ENCODE data around the gene IGLL5.

DNA sequence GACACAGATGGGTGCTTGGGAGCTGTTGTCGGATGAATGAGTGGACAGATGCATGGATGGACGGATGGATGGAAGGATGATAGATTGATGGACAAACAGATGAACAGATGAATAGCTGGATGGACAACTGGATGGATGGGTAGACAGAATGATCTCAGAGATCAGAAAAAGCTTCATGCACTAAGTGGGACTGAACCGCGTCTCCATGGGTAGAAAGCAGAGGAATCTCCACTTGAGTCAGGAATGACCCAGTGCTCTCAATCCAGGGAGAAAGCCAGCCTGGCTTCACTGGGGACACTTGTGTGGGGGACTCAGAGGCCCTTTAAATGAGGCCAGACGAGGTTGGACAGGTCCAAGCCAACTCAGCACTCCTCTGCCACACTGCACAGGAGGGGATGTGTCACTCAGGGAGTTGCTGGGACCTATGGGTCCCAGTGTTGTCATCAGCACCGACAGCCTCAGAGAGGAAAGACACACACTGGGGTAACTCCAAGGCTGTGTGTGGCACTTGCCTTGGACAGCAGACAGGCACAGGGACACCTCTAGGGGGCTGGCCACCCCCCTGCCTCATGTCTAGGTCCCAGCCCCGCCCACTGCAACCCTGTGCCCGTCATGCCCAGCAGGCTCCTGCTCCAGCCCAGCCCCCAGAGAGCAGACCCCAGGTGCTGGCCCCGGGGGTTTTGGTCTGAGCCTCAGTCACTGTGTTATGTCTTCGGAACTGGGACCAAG, 5.6 kb downstream of the IGLL5 start:
- TF ChIP-seq, protein P1, sequence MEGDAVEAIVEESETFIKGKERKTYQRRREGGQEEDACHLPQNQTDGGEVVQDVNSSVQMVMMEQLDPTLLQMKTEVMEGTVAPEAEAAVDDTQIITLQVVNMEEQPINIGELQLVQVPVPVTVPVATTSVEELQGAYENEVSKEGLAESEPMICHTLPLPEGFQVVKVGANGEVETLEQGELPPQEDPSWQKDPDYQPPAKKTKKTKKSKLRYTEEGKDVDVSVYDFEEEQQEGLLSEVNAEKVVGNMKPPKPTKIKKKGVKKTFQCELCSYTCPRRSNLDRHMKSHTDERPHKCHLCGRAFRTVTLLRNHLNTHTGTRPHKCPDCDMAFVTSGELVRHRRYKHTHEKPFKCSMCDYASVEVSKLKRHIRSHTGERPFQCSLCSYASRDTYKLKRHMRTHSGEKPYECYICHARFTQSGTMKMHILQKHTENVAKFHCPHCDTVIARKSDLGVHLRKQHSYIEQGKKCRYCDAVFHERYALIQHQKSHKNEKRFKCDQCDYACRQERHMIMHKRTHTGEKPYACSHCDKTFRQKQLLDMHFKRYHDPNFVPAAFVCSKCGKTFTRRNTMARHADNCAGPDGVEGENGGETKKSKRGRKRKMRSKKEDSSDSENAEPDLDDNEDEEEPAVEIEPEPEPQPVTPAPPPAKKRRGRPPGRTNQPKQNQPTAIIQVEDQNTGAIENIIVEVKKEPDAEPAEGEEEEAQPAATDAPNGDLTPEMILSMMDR (IDR thresholded peaks at IDR 0.05), result no peak
- no peak for TF ChIP-seq POLR2A (IDR thresholded peaks at IDR 0.05)

Data from heart left ventricle (tissue), 13 donors.